Measurements from ENCODE around the gene PLEKHB1.

PLEKHB1 gene

GRCh38 chr11:73652856-73653559, 6.6 kb downstream of the PLEKHB1 start:
- TF ChIP-seq CTCF (IDR thresholded peaks at IDR 0.05; ENCODE audit: low read depth, low read length), result no peak
- no peak for DNase-seq (ENCODE audit: extremely low read depth, low read depth)

- DNase-seq (ENCODE audit: extremely low read depth, low read depth), result no peak
These were observed 7.6 kb downstream of the PLEKHB1 start for GRCh38 chr11:73653996-73654395.

GRCh38 chr11:73654482-73655021, 8.2 kb downstream of the PLEKHB1 start:
- no peak for DNase-seq (ENCODE audit: extremely low read depth, low read depth)
- no peak for TF ChIP-seq CTCF (IDR thresholded peaks at IDR 0.05; ENCODE audit: low read depth, low read length)

More at GRCh38 chr11:73653996-73654395, 7.6 kb downstream of the PLEKHB1 start:
- no peak for TF ChIP-seq CTCF (IDR thresholded peaks at IDR 0.05; ENCODE audit: low read depth, low read length)

- TF ChIP-seq CTCF (IDR thresholded peaks at IDR 0.05; ENCODE audit: low read depth, low read length), result no peak
- no peak for DNase-seq (ENCODE audit: extremely low read depth, low read depth)
These were observed 9.3 kb downstream of the PLEKHB1 start for GRCh38 chr11:73655686-73656085.

- no peak for TF ChIP-seq CTCF (IDR thresholded peaks at IDR 0.05; ENCODE audit: low read depth, low read length)
- no peak for DNase-seq (ENCODE audit: extremely low read depth, low read depth)
These were observed 10.6 kb downstream of the PLEKHB1 start for GRCh38 chr11:73656985-73657384.

GRCh38 chr11:73659961-73660360, 13.6 kb downstream of the PLEKHB1 start:
- DNase-seq (ENCODE audit: extremely low read depth, low read depth), result no peak
- TF ChIP-seq CTCF (IDR thresholded peaks at IDR 0.05; ENCODE audit: low read depth, low read length), result no peak

GRCh38 chr11:73660497-73661034, 14.2 kb downstream of the PLEKHB1 start:
- no peak for TF ChIP-seq CTCF (IDR thresholded peaks at IDR 0.05; ENCODE audit: low read depth, low read length)

More at GRCh38 chr11:73660497-73661034, 14.2 kb downstream of the PLEKHB1 start:
- DNase-seq (ENCODE audit: extremely low read depth, low read depth), result no peak

All from AG09319 (cell line).